Bronchial epithelial cell (primary cell): ENCODE data around the gene CHSY1. TPM values are rescaled to one million over a fixed set of nuclear protein-coding genes. Genes with fewer than 3 reads are reported as not detected.
A peak's percentile ranks its signal among the peaks of the same experiment; 100 is the strongest.

Experiments
- DNase-seq: peaks from one replicate; pipeline ENCODE4 v3.0.0-alpha.2; 2010; ENCODE audit warnings: low read depth
- FAIRE-seq: peaks from 2 replicates; lab custom pipeline; 2011; peaks lifted over from hg19 to GRCh38; lab: Jason Lieb, UNC
- H3K27me3 ChIP-seq: 2 replicates; pipeline ENCODE4 v1.5.1; 2011; ENCODE audit warnings: low read length; ENCODE audit not compliant: control insufficient read depth, insufficient read depth
- H3K36me3 ChIP-seq: 2 replicates; pipeline ENCODE4 v1.5.1; 2011; ENCODE audit warnings: low read length; ENCODE audit not compliant: control insufficient read depth, insufficient read depth
- H3K4me3 ChIP-seq: 2 replicates; pipeline ENCODE4 v1.5.1; 2011; ENCODE audit warnings: mild to moderate bottlenecking, low read depth, low read length, control low read depth
- CTCF ChIP-seq: IDR thresholded peaks from 2 replicates; pipeline ENCODE4 v1.5.1; 2011; ENCODE audit warnings: mild to moderate bottlenecking, moderate library complexity, low read length, control low read depth, inconsistent platforms; ENCODE audit not compliant: insufficient read depth, severe bottlenecking
- total RNA-seq: library from RNA; depleted of rRNA; stranded (reverse); fragments of >200 nt; gene quantifications from 2 replicates; pipeline ENCODE4 v1.2.1, GENCODE V29; 2014

The CHSY1 gene
- total RNA-seq, 1 donor from 2014 or later = 21.6 TPM

GRCh38 chr15:101244036-101244781, 7.6 kb downstream of the CHSY1 start:
- H3K4me3 ChIP-seq = no peak overlapping the region
- H3K36me3 ChIP-seq = peaks cover 6% of the 10 kb centered on the region
- H3K27me3 ChIP-seq = no peaks in the 10 kb centered on the region
- DNase-seq (no peak), FAIRE-seq (no peak)
- TF ChIP-seq CTCF = no peak

DNA sequence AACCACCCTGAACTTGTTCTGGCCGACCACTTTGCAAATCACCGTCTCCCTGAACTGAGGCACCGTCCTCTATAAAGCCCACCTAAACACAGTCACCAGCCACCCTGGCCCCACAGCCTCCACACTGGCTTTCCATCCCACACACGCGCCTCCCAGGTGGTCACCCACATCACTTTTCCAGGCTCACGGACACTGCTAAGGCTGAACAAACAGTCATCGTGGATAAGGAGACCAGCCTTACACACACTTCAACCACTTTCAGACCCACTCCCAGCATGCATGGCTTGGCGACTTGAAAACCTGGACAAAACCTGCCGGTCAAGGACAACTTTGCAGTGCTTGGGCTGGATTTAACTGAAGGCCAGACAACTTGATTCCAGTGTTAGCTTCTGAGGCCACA, 8.4 kb downstream of the CHSY1 start:
- no peak for TF ChIP-seq CTCF
- DNase-seq = no peak
- FAIRE-seq = no peak
- H3K36me3 ChIP-seq = peaks cover 6% of the 10 kb centered on the region
- no peak overlapping the region for H3K4me3 ChIP-seq
- no peaks in the 10 kb centered on the region for H3K27me3 ChIP-seq

DNA sequence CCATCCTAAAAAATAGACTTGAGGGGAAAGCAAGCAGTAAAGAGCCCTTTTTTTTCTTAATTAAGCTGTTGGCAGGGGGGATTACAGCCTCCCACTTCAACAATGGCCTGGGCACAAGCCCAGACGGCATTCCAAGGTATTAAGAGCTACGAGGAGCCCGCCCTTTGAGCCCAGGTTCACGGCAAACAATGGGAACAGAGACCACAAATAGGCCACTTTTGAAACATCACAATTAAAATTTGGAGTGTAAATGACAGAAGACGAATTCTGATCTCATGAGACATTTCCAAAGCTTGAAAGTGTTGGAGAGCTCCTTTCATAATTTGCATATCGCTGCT, 8.9 kb downstream of the CHSY1 start:
- Histone ChIP-seq H3K27me3 (no peaks in the 10 kb centered on the region), H3K4me3 (no peak overlapping the region), H3K36me3 (peaks cover 5% of the 10 kb centered on the region)
- FAIRE-seq (no peak), DNase-seq (no peak)
- TF ChIP-seq CTCF = no peak

- peak; percentile 55 for DNase-seq
- Histone ChIP-seq H3K4me3 (no peak overlapping the region), H3K36me3 (peaks cover 6% of the 10 kb centered on the region), H3K27me3 (no peaks in the 10 kb centered on the region)
- no peak for TF ChIP-seq CTCF
- FAIRE-seq = no peak
Observed at GRCh38 chr15:101242160-101242998, 9.5 kb downstream of the CHSY1 start.

DNA sequence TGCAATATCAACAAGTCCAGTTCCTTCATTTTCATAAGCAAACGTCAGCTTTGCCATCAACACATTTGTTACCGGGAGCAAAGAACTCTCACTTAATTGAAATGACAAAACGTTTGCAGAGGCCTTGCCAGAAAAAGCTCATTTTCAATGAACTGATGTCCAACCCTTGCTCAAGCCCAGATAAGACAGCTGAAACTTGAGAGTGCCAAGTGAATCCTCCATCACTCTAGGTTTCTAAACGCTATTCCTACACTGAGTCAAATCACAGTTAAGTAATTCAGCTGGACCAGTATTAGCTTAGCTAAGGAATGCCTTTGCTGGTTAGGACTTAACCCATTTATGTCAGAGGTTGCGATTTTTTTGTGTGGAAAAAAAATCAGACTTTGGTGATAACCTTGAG, 11.5 kb downstream of the CHSY1 start:
- TF ChIP-seq CTCF = no peak
- DNase-seq = no peak

More for the DNA sequence above, 11.5 kb downstream of the CHSY1 start:
- no peak for FAIRE-seq
- H3K4me3 ChIP-seq = no peak overlapping the region
- peaks cover 6% of the 10 kb centered on the region for H3K36me3 ChIP-seq
- H3K27me3 ChIP-seq = no peaks in the 10 kb centered on the region
